ENCODE results near the gene PLXNA2.

DNA sequence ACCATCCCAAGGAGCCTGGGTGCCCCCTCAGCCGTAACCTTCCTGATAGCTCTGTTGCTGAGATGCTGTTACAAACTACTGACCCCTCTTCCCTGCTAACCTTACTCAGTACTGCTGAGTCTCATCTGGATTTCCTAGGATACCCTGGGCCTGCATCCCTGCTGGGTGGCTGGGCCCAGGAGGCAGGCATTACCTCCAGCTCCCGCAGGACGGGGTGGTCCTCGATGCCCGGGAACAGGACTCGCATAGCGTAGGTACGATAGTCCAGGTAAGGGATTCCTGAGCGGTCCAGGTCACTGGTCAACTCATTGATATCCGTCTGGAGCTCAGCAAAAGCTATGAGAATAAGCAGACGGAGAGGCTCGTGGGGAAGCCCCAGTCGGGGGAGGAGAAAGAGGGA, 201.3 kb downstream of the PLXNA2 start:
- TF ChIP-seq, protein P1, sequence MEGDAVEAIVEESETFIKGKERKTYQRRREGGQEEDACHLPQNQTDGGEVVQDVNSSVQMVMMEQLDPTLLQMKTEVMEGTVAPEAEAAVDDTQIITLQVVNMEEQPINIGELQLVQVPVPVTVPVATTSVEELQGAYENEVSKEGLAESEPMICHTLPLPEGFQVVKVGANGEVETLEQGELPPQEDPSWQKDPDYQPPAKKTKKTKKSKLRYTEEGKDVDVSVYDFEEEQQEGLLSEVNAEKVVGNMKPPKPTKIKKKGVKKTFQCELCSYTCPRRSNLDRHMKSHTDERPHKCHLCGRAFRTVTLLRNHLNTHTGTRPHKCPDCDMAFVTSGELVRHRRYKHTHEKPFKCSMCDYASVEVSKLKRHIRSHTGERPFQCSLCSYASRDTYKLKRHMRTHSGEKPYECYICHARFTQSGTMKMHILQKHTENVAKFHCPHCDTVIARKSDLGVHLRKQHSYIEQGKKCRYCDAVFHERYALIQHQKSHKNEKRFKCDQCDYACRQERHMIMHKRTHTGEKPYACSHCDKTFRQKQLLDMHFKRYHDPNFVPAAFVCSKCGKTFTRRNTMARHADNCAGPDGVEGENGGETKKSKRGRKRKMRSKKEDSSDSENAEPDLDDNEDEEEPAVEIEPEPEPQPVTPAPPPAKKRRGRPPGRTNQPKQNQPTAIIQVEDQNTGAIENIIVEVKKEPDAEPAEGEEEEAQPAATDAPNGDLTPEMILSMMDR (IDR thresholded peaks at IDR 0.05), result no peak
- no peak for TF ChIP-seq POLR2A (IDR thresholded peaks at IDR 0.05; ENCODE audit: low read depth)
- no peak for TF ChIP-seq EP300 (IDR thresholded peaks at IDR 0.05)
